GM12801 (cell line): ENCODE results near the gene ENPP7.

Experiments used
- TF ChIP-seq, protein P1 (sequence below): IDR thresholded peaks from one replicate; pipeline ENCODE4 v1.5.1; 2011; ENCODE audit warnings: control low read depth; ENCODE audit not compliant: insufficient read length; ENCODE audit errors: extremely low read depth

Gene ENPP7

DNA sequence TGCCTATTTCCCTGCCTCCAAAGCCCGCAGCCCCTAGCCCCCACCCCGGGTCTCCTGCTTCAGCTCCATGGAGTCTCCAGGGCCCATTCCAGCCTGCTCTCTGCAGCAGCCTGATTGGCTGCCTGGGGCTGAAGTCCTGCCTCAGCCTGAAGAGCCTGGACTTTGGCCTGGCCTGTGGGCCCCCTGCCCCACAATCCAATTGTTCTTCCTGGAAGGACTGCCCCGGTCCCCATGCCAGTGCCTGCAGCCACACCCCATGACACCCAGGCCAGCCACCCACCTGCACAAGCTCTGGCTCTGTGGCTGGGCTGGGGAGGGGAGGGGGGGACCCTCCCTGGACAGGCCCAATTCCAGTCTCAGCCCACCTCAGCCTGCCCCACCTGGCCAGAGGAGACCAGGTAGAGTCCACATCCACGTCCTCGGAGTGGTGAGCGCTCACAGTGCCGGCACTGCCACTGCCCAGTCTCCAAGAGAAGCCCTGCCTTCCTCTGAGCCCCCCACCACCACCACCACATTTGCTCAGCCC, 12.3 kb downstream of the ENPP7 start:
- TF ChIP-seq, protein P1, sequence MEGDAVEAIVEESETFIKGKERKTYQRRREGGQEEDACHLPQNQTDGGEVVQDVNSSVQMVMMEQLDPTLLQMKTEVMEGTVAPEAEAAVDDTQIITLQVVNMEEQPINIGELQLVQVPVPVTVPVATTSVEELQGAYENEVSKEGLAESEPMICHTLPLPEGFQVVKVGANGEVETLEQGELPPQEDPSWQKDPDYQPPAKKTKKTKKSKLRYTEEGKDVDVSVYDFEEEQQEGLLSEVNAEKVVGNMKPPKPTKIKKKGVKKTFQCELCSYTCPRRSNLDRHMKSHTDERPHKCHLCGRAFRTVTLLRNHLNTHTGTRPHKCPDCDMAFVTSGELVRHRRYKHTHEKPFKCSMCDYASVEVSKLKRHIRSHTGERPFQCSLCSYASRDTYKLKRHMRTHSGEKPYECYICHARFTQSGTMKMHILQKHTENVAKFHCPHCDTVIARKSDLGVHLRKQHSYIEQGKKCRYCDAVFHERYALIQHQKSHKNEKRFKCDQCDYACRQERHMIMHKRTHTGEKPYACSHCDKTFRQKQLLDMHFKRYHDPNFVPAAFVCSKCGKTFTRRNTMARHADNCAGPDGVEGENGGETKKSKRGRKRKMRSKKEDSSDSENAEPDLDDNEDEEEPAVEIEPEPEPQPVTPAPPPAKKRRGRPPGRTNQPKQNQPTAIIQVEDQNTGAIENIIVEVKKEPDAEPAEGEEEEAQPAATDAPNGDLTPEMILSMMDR, result no peak

DNA sequence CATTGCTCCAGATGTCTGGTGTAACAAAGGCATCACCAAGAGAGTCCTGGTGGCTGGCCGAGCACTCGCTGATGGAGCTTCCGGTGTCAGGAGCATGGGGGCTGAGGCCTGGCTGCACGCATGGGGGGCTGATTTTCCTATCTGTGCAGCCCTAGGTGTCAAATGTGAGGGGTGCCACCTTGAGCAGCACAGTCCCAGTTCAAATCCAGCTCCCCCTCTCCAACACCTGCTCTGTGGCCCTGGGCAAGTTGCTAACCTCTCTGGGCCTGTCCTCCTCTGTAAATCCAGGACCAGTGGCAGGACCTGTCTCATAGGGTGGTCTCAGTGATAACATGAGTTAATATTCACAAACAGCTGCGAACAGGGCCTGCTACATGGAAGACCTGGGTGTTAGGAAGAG, 12.9 kb downstream of the ENPP7 start:
- TF ChIP-seq, protein P1, result no peak

DNA sequence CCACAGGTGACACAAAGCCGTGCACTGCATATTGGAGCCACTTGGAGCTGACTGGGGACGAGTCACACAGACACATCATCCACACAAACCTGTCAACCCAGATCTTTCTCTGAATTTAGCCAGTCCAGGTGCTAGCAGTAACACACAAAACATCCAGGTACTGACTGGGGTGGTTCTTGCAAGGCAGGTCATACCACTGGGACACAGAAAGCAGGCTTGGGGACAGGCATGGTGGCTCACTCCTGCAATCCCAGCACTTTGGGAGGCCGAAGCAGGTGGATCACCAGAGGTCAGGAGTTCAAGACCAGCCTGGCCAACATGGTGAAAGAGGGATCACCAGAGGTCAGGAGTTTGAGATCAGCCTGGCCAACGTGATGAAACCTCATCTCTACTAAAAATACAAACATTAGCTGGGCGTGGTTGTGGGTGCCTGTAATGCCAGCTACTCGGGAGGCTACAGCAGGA, 14.9 kb downstream of the ENPP7 start:
- TF ChIP-seq, protein P1, result no peak

DNA sequence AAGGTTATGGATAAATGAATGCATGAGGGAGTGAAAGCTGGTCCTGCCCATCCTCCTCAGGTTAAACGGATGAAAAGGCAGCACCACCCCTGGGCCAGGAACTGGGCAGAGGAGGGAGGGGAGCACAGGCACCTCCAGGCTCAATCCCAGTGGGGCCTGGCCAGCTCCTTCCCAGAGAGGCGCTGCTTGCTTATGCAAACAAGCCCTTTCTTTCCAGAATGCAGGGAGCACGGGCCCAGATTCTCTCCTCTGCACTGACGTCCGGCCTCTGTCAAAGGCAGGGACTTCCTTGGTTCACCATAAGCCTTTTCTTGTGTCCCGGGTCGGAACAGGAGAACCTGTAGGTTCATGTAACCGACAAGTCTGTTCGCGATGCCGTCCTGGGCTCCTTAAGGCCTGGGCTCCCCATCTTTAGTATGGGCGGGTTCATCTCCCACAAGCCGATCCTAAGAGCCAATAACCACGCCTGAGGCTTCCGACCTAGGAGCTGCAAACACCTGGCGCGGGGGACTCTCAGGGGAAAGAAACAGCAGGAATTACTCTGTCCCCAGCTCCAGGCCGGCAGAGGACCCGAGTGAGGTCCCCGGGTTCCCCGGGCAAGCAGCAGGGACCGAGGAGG, 16.3 kb downstream of the ENPP7 start:
- TF ChIP-seq, protein P1, result no peak

DNA sequence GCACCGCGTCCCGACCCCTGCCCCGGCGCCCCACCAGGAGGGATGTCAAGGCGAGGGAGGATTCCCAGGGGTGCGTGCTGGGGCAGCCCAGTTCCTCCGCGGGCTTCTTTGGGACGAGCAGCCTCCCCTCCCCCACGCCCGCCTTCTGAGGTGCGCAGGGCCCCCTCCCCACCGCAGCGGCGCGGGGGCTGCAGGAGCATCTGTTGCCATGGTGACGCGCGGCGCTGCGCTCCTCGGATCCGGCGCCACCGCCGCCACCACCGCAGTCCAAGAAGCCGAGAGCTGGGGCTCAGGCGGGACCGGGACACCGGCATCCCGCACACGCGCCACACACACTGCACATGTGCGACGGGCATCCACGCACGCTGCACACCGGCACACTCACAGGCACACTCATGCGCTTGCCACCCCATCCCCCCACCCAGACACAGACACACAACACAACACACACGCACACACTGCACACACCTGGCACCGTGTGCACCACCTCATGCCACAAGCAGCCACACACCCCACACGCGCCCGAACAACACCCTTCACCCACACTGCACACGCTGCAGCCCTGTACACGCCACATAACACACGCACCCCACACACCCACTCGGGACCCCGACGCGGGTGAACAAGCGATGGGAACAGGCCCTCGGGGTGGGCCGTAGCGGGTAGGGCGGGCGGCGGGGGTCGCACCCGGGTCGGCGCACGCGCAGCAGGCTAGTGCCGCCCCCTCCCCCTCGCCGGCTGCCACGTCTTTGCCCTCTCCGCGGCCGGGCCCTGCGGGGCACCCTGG, 17.0 kb downstream of the ENPP7 start:
- TF ChIP-seq, protein P1, result no peak

DNA sequence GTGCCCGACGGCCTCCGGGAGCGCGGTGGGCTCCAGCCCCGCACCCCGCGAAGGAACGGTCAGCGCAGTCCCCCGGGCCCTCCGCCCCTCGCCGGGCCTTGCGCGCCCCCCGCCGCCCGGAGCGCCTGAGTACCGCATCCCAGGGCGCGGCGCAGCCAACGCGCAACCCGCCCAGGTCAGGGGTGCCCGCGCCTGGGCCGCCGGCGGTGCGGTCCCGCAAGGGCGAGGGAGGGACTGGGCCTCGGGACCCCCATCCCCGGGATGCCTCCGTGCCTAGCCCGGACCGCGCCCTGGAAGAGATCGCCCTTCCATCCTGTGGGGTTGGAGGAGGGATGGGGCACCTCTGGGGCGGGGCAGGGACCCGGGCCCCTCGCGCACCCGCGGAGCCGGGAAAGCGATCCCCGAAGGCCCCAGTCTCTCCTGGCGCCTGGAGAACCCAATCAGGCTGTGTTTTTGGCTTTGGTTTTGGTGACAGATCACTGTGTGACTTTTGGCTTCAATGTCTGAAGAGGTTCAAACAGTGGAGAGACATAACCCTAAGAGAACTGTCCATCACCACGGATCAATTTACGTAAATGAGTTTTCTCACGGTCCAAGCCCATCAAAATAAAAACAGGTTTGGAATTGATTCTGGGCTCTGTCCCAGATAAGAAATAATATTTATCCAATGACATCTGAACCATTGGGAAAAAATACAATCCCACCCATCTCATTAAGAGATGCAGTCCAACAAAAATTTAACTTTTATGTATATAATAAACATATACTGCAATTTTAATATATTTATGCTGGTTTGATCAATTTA, 17.8 kb downstream of the ENPP7 start:
- TF ChIP-seq, protein P1, result no peak
